Activated CD4-positive, alpha-beta T cell treated with anti-CD3 and anti-CD28 coated beads for 1 hour (primary cell): ENCODE results near the gene CENPP.

ENCODE experiments used
- DNase-seq: peaks from one replicate; pipeline ENCODE4 v3.0.0-alpha.2; 2020

Gene CENPP

DNA sequence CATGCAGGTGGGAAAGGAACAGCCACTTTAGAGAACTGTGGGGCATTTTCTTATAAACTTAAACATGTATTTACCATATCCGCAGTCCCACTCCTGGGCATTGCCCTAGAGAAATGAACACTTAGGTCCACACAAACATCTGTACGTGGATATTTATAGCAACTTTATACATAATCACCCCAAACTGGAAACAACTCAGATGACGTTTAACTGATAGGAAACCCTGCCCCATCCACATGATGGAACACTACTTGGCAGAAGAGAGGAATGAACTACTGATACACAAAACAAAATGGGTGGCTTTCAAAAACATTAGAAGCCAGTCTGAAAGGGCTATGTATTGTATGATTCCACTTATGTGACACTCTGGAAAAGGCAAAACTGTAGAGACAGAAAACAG, 187.6 kb downstream of the CENPP start:
- DNase-seq: no peak

DNA sequence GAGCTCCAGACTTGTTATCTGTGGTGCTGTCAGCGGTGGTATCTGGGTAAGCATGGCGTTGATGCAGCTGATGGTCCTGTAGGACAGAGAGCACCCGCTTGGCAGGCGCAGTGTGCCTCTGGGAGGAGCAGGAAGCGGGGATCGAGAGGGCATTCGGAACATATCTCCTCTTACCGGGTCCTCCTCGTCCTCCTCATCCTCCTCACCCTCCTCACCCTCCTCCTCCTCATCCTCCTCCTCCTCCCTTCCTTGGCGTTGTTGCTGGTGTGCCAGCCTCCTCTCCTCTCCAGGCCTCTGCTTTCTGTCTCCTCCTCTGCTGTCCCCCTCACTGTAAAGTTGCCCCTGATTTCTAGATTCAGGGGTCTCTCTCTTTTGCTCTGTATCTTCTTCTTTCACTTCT, 188.9 kb downstream of the CENPP start:
- no peak for DNase-seq

DNA sequence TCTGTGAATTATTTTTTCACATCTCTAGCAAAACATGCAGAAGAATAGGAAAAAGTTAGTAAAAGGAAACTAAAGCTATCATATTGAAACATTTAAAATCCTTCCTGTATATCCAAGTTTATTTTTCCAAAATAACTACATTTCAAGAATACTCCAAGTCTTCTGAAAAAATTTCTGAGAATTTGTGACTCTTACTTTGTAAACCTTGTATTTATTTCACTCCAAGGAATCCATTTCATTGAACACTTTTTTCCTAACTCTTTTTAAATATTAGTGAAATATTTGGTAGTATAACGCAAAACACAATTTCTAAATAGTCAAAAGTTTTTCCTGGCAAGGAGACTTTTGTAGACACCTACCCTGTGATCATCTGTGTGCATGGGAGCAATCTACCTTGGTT, 190.8 kb downstream of the CENPP start:
- no peak for DNase-seq

DNA sequence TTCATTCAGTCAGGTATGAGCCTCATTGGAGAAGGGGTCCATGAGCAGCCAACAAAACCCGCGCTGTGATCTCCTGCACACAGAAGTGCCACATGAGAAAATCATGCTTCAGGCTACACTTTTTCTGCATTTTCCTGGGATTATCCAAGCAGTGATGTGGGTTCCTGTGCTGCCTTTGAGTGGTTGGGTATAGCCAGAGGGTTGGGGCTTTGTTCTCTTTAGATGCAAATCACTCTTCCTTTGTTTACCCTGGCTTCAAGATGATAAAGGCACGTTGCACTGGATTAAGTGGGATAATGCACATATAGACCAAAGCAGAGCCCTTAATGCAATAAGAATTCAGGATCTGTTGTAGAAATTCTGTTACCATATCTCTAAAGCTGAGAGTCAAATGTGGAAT, 191.3 kb downstream of the CENPP start:
- DNase-seq: no peak

DNA sequence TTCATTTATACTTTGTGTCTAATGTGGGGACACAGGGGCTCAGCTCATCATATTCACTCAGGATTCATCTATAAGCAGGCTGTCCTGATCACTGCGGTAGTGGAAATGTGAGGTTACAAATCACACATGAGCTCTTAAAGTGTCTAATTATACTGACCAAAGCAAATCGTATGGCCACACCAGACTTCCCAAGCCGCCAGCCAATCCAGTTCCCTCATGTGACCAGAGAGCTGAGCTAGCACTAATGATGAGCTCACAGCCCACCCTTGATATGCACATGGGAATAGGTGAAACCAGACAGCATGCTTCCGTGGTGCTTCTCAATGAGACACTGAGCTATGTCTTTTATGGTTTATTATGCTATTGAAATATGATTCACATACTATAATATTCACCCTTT, 192.4 kb downstream of the CENPP start:
- DNase-seq: no peak

DNA sequence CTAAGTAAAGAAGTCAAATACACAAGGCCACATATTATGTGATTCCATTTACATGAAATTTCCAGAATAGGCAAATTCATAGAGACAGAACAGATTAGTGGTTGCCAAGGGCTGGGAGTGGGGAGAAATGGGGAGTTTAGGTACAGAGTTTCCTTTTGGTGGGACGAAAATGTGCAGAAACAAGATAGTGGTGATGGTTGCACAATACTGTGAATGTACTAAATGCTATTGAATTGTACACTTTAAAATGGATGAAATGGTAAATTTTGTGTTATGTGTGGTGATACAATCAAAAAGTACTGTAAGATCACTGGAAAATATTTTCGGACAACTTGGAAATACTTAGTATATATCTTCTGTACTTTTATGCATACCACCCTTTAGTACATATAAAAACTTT, 195.1 kb downstream of the CENPP start:
- no peak for DNase-seq

DNA sequence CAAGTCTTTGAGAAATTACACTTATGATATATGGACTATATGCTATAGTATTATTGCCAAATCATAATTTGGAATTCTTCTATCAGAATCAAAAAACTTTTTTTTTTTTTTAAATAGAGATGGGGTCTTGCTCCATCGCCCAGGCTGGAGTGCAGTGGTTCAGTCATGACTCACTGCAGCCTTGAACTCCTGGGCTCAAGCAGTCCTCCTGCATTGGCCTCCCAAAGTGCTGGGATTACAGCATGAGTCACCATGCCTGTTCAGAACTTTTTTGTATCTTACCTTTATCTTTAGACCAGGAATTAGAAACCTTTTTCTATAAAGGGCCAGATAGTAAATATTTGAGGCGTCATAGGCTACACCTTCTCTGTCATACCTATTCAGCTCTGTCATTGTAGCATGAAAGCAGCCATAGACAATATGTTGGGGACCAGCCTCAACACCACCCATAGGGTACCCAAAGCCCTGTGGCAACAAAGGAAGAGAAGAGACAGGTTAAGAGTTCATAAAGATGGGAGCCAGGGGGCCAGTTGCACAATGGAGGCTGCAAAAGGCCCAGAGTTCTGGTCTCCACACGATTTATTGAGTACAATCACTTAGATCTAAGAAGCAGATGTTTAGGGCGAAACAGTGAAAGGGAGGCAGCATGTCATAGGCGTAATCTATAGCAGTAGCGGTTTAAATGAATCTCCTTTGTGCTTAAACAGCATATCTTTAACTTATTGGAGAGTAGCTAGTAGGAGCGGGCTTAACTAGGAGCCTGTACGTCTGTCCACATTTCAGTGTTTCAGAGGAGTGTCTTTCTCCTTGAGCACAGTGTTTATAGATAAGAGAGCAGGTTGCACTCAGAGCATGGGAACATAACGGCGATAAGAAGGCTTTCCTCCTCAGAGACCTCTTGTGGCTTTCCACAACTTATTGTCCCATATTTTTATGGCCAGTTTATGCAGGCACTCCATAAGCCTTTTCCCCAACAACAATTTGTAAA, 197.5 kb downstream of the CENPP start:
- no peak for DNase-seq

DNA sequence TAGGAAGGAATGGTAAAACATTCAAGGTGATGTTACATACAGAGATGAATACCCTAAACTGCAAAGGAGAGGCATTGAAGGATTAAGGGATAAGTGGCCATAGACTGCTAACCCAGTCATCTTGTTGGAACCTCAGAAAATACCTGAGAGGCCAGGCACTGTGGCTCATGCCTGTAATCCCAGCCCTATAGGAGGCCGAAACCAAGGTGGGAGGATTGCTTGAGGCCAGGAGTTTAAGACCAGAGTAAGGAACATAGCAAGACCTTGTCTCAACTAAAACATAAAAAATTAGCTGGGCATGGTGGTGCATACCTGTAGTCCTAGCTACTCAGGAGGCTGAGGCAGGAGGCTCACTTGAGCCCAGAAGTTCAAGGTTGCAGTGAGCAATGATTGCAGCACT, 199.1 kb downstream of the CENPP start:
- DNase-seq: no peak

DNA sequence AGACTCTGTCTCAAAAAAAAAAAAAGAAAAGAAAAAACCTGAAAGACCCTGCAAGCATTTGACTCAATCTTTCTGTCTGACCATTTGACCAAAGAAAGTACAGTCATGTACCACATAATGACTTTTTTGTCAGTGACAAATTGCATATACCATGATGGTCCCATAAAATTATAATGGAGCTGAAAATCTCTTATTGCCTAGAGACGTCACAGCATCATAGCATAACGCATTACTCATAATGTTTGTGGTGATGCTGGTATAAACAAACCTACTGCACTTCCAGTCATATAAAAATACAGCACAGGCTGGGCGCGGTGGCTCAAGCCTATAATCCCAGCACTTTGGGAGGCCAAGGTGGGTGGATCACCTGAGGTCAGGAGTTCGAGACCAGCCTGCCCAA, 199.6 kb downstream of the CENPP start:
- no peak for DNase-seq

DNA sequence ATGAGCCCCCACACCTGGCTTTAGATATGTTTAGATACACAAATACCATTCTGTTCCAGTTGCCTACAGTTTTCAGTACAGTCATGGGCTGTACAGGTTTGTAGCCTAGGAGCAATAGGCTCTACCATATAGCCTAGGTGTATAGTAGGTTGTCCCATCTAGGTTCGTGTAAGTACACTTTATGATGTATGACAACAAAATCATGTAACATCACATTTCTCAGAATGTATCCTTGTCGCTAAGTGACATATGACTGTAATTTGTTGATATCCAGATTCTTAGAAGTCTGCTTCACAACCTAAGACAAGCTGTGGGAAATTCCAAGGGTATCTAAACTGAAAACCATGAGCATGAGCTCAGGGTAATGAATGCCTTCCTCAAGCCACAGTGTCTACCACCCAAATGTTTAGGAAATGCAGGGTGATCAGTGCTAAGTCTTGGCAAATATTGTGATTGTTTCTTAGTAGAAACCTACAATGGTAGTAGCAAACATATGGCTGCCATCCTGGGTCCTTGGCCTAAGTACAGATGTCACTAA, 201.6 kb downstream of the CENPP start:
- DNase-seq: no peak

DNA sequence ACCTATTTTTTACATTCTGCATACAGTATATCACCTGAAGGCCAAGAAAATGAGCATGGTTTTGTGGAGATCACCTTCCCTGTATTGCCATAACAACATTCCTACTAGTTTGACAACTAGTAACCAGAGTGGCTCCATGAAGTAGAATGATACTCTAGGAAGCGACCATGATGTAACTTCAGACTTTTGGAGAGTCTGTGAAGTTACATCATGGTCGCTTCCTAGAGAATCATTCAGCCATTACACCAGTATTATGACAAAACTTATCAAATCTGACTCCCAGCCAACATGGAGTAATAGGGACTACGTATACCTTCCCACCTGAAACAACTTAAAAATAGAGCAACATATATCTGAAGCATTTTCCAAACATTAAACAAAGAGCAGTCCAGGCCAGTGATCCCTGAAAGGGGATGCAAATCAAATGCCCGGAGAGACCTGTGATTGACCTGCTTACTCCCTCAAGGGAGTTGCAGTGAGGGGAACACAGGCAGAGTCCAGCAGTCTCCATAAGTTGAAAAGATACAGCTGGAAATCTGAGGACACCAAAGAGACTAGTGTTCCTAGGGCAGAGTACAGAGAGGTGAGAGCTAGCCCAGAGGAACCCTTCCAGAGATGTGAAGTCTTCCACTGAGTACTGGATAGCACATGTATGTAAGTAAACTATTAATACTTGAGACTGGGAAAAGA, 202.2 kb downstream of the CENPP start:
- no peak for DNase-seq

DNA sequence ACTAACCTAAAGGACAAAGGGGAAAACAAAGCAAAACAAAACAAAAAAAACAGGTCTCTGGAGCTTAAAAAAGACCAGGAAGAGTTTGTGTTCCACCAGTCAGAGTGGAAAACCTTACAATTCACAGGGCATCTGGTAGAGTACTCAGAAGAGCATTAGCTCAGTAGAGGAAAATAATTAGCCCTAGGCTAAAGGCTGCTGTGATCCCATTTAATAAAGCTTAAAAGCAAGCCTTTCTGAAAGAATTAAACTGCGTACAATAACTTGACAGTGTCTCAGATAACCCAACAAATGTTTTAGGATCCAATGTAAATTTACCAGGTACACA, 202.7 kb downstream of the CENPP start:
- no peak for DNase-seq

DNA sequence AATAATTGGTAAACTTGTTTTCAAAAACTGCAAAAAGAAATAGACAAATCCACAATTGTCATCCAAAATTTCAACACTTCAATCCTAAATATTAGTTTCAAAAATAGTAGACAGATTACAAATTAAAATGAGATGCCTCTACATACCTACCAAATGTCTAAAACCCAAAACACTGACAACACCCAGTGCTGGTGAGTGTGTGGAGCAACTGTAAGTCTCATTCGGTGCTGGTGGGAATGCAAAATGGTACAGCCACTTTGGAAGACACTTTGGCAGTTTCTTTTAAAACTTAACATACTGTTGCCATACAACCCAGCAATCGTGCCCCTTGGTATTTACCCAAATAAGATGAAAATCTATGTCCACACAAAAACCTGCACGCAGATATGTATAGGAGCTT, 203.4 kb downstream of the CENPP start:
- no peak for DNase-seq

DNA sequence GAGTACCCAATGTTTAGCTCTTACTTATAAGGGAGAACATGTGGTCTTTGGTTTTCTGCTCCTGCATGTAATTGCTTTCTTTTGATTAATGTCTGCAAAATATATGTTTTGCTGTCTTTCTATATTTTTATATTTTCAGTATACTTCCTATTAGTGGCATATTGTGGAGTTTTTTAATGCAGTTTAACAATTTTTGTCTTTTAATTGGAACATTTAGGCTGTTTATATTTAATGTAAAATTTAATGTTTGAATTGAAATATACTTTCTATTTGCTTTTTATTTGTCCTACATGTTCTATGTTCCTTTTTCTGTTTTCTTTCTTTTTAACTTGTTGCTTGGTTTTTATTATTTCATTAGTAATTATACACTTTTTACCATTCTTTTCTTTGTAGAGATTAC, 205.1 kb downstream of the CENPP start:
- no peak for DNase-seq

DNA sequence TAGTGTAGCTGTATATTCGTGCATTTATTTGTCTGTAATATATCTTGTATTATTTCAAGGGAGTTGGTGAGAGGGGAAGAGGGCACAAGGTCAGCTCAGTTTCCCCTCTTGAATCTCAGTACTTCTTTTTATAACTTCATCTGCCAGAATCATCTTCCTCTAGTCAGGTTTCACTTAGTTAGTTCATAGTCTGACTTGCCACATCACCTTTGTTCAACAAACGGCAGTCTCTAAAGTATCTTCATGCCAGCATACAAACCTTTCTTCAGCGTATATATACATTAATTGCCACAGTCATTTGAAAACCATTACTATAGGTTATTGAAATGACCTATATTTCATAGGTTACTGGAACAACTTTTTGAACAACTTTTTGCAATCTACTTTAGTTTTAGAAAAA, 208.5 kb downstream of the CENPP start:
- DNase-seq: no peak

DNA sequence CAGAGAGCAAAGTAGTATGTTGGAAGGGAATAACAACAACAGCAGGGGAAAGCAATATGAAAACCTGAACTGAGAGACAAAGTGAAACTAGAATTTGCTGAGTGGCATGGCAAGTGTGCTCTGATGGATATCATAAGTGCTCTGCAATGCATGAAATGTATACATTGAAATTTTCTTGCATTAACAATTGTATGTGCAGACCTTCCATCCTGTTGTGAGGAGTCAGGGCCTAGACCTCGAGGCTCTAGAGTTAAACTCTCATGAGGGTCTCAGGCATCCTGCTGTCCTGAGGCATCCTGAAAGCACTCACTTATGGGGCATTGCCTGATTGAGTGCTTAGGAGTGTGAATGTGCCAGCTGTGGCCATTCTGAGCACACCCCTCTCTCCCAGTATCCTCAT, 208.9 kb downstream of the CENPP start:
- DNase-seq: no peak

DNA sequence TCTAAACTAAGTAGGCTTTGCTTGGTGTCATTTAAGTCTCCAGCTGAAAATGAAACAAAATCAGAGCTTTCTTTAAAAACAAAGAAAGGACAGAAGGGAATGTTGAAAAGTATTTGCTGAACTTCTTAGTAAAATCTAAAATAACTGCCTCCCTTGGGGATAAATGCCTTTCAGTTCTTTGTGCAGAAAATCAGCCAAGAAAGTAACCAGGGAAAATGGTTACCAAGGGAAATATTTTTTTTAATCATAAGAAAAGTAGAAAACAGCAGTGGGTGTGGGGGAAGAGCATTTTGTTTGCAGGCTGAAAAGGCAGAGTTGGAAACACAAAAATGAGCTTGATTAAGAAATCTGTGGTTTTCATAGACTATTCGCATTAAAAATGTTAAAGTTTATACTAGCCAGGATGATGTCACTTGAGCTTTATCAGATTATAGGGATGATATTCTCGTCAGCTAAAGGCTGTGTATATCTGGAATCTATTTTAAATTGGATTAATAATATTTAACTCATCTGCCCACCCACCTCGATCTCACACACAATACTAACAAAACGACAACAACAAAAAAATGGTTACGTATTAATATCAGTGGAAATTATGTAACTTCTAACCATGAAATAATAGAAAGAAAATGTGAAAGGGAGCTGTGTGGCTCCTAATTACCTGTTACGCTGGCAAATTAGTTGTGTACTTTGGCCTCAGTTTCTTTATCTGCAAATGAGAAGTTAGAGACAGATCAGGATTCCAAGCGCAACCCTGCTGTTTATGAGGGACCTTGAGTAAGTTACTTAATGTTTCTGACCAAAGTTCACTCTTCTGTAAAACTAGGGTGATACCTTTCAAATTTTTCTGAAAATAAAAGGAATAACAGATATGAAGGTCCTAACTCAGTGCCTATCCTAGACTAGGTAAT, 210.4 kb downstream of the CENPP start, which contains the start of gene ECM2:
TSS of gene ECM2 (minus strand) at position 51 of the 911 bp plus-strand sequence. CDS start 13,124 bp downstream, outside the sequence.
- DNase-seq: no peak

DNA sequence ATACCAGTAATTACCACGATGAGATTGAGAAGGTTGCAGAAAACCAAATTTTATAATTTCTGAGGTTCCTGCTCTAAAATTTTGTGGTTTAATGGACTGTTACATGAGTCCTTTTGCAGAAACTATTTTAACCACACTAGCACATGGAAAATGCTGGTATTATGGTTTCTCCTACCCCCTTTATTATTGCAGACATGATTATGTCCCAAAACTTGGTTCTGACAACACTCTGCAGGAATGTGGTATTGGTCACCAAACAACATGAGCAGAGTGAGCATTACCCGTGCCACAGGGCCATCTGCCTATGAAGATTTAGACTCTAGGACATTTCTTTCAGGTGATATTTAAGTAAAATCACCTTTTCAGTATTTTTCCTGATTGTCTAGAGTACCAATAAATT, 212.8 kb downstream of the CENPP start:
- no peak for DNase-seq

DNA sequence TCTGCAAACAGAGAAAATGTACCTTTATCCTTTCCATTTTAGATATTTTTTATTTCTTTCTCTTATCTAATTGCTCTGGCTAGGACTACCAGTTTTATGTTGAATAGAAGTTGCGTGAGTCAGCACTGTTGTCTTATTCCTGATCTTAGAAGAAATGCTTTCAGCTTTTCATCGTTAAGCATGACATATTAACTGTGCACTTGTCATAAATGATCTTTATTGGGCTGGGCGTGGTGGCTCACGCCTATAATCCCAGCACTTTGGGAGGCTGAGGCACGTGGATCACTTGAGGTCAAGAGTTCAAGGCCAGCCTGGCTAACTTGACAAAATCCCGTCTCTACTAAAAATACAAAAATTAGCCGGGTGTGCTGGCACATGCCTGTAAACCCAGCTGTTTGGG, 218.2 kb downstream of the CENPP start:
- no peak for DNase-seq

DNA sequence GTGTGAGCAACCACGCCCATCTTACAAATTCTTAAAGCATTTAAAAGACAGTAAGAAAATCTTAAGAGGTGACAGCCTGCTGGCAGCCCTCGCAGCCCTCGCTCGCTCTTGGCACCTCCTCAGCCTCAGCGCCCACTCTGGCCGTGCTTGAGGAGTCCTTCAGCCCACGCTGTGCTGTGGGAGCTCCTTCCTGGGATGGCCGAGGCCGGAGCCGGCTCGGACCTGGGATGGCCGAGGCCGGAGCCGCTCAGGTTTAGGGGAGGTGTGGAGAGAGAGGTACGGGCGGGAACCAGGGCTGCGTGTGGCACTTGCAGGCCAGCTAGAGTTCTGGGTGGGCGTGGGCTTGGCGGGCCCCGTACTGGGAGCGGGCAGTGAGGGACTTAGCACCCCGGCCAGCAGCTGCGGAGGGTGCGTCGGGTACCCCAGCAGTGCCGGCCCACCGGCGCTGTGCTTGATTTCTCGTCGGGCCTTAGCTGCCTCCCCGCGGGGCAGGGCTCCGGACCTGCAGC, 219.3 kb downstream of the CENPP start:
- no peak for DNase-seq

DNA sequence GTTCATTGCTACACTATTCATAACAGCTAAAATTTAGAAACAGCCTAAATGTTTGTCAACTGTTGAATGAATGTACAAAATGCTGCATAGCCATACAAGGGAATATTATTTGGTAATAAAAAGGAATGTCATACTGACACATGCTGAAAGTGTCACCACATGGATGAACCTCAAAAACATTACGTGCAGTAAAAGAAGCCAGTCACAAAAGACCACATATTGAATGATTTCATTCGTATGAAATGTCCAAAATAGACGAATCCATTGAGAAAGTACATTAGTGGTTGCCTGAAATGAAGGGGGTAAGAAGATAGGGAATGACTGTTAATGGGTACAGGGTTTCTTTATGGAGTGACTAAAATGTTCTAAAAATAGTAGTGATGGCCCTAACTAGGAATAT, 221.6 kb downstream of the CENPP start:
- no peak for DNase-seq

DNA sequence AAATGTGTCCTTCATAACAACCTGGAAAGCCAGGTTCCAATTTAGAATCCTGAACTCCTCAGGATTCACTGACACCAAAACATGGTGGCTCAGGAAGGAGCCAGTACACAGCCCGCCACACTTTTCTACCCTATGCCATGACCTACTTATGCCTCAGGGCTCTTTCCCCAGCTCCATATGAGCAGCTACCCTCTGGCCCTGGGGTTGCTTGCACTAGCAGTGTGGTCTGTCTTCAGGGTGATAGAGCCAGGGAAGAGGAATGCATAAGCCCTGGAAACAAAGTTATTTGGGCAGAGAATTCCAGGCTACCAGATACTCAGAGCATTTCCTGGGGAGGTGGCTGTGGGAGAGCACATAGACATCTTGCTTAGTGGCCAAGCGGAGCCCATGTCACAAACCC, 225.0 kb downstream of the CENPP start:
- DNase-seq: no peak
